SKM-1 treated with dmso at 0.1 percent for 144 hours (cell line): ENCODE data around the gene PDE4D.
"Not testable (repeated sequence)": the region's sequence is repeated elsewhere in the genome, so short reads cannot be mapped to it uniquely, and the experiment has no call there.

ENCODE experiments used
- DNase-seq: peaks from one replicate; lab custom pipeline; 2025; ENCODE audit not compliant: unreplicated experiment; lab: John Stamatoyannopoulos, UW

PDE4D gene

DNA sequence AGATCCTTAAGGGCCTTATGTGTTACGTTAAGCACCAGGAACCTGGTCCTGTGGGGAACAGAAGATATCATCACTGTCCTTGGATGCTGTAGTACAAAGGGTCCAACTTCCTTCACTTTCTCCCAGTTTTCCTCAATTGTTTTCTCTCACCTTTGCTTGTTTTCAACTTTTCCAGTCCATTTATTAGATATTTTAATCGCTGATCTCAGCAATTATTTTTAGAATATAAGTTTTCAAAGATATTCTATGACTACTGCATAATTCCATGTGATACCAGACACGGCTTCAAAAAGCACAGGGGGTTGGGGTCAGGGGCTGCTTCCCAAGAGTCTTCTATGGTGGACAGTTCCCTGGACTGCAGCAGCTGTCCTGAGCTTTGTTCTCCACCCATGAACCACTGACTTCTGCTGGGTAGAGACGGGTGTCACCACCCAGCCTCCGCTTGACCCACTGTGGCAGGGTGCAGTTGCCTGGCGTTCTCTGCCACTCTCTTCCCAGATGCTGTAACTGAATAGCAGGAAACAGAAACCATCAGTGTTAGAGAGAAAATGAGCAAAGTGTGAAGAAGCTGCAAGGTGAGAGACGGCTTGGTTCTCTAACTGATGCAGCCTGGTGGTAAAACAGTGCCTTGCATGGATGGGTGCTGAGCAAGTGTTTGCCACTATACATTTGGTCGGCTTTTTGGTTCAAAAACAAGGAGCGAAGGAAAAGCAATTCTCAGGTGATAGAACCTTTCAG is 927.7 kb downstream of the PDE4D start:
- DNase-seq, result no peak

GRCh38 chr5:58963821-58964220 is 929.7 kb downstream of the PDE4D start:
- DNase-seq, result no peak

DNA sequence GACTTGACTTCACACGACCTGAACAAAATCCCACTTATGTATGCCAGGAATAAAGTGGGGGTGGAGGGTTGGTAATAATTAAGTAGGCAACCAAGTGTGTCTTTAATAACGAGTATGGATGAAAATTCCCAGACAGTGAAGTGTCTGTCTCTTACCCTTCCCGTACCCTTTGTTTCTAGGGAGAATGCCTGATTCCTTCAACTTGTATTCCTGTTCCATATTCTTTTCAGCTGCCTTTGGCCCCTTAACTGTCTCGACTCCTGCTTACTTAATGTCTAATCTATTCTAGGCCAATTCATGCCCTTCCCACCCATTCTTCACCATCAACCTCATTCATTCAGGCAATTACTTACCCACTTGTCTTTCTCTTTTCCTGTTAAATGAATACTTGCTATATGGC is 930.2 kb downstream of the PDE4D start:
- DNase-seq, result no peak

- no peak for DNase-seq
Observed at GRCh38 chr5:58961631-58962280, 931.8 kb downstream of the PDE4D start.

DNA sequence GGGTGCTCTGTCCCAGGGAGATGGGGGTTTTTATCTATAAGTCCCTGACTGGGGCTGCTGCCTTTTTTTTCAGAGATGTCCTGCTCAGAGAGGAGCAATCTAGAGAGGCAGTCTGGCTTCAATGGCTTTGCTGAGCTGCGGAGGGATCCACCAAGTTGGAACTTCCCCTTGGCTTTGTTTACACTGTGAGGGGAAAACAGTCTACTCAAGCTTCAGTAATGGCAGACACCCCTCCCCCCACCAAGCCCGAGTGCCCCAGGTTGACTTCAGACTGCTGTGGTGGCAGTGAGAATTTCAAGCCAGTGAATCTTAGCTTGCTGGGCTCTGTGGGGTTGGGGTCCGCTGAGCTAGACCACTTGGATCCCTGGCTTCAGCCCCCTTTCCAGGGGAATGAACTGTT is 934.8 kb downstream of the PDE4D start:
- DNase-seq, result no peak

GRCh38 chr5:58953218-58953617 is 940.3 kb downstream of the PDE4D start:
- DNase-seq, result not testable (repeated sequence)

DNA sequence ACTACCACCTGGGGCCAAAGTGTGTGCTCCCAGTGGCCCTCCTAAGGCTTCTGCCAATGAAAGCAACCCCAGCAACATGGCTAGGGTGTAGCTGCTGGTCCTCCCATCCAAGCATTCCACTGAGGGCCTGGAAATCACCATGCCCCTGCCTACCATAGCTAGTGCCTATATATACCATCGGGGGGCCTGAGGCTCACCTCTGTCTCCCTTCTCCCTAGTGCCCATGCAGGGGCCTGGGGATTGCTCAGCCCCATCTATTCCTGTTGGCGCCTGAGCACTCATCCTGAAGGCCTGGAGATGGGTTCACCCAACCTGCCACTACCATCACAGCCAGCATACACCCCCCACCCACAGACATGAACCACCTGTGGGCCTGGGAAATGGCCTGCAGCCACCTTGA is 943.3 kb downstream of the PDE4D start:
- DNase-seq, result no peak

- DNase-seq, result no peak
Observed at GRCh38 chr5:58946230-58946629, 947.3 kb downstream of the PDE4D start.

- DNase-seq, result no peak
Observed at GRCh38 chr5:58944221-58944620, 949.3 kb downstream of the PDE4D start.

DNA sequence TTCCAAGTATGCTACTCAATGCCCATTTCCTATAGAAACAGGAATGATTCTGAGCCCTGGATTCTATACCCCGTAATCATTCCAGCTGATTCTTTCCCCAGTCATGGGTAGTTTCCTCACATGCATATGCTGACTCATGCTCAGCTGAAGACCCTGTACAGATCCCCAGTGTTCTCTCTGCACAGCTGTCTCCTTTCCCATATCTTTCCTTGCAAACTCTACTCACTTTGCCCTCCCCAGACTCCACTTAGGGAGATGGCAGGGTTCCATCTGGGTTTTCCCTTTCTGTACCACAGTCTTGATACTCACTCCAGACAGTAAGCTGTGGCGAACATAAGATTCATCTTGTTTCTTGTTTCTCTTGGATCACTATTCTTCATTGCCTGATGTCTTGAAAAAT is 953.1 kb downstream of the PDE4D start:
- no peak for DNase-seq

GRCh38 chr5:58939664-58940063 is 953.9 kb downstream of the PDE4D start:
- no peak for DNase-seq

GRCh38 chr5:58938563-58939424 is 954.7 kb downstream of the PDE4D start:
- no peak for DNase-seq

- no peak for DNase-seq
Observed at GRCh38 chr5:58937031-58937681, 956.4 kb downstream of the PDE4D start.

GRCh38 chr5:58934629-58935097 is 958.9 kb downstream of the PDE4D start:
- DNase-seq, result no peak

GRCh38 chr5:58933891-58934628 is 959.5 kb downstream of the PDE4D start:
- no peak for DNase-seq

DNA sequence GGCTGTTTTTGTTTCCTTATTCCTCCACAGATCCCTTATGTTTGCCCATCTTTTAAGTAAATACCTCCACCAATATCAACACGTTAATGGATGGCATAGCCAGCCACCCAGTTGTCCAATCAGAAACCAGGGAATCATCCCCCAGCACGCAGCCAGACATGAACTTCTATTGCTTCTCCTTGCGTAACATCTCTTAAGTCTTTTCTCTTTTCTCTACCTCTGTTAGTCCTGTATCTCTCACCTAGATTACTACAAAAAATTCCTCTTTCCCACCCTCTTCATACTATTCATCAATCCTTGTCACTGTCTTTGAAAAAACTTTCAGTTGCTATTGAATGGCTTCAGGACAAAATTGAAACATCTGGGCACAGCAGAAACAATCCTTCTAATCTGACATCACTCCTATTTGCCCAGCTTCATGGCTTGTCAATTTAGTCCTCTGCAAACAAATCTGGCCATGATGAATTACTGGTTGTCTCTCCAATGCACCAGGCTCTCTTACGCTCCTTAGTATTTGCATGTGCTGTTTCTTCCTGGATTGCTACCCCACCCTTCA is 961.4 kb downstream of the PDE4D start:
- DNase-seq, result no peak

DNA sequence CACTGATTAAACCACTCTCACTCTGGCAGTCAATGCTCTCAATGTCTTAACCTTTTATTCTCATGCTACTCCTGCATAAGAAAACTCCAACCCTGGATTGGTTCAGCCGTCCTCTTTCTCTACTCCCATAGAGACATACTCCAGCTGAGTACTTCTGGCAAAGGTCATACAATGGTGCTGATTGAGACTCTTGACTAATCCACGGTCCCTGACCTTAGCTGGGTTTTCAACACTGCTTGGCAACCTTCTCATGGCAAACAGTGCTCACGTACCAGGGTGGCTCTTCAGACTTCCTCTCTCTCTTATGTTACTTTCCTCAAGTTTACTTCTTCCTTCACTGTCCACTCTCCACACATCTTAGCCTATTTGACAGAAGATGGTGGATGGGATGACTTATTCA is 963.0 kb downstream of the PDE4D start:
- DNase-seq, result no peak

DNA sequence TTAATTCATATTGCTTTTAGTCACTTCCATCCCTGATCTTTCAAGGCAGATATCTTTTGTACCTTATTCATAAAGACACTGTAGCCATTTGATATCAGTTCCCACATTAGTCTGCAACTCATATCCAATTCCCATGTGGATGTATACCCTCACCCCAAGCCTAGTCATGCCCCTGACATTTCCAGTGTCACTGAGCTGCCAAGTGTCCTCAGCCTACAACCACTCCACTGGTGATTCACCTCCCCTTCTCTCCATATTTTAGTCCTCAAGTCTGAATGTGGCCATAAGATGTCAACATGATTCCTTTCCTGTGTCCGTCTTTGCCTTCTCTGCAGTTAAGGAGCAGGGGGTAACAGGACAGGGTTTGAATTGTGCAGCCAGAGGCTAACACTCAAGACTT is 963.8 kb downstream of the PDE4D start:
- no peak for DNase-seq

DNA sequence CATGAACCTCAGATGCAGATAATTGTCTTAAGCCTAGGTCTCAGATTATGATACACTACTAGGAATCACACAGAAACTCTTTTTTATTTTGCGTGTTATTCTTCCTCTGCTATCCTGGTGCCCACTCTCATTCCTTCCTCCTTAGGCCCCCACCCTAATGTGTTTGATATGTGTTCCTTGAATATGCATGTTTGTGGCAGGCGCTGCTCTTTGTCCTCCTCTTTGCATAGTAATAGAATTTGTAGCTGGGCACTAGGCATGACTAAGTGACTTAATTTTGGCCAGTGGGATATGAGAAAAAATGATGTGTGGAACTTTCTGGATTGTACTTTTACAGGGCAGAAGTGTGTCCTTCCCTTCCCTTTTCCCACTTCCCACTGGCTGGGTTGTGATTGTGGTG is 965.6 kb downstream of the PDE4D start:
- DNase-seq, result no peak

- DNase-seq, result no peak
Observed at GRCh38 chr5:58927181-58927580, 966.3 kb downstream of the PDE4D start.
